Nephron (organoid): Measurements from ENCODE around the gene MTHFD1L.

Experiments used
- H3K27ac Mint-ChIP-seq, 3 experiments: 2 replicates each; pipeline ENCODE4 v1.8.0; 2020; ENCODE audit warnings: mixed read lengths in 3 of 3, mild to moderate bottlenecking in 2 of 3, moderate library complexity in 1 of 3
- H3K27me3 Mint-ChIP-seq: 2 replicates; pipeline ENCODE4 v1.8.0; 2021; ENCODE audit warnings: low read depth, mild to moderate bottlenecking, moderate library complexity, mixed read lengths
- H3K36me3 Mint-ChIP-seq: 2 replicates; pipeline ENCODE4 v1.8.0; 2020; ENCODE audit warnings: low read depth, mixed read lengths
- H3K4me1 Mint-ChIP-seq: 2 replicates; pipeline ENCODE4 v1.8.0; 2020; ENCODE audit warnings: mixed read lengths
- H3K4me3 Mint-ChIP-seq, 3 experiments: 2 replicates each; pipeline ENCODE4 v1.8.0; 2020; ENCODE audit warnings: mild to moderate bottlenecking in 3 of 3, mixed read lengths in 3 of 3, moderate library complexity in 2 of 3
- H3K9me3 Mint-ChIP-seq: 2 replicates; pipeline ENCODE4 v1.8.0; 2020; ENCODE audit warnings: mixed read lengths
- TF ChIP-seq, protein P1 (sequence below), 3 experiments: fragments of 200-600 bp; sonication (generic); IDR thresholded peaks; one replicate each; pipeline ENCODE4 v1.5.0; 2021; ENCODE audit warnings: antibody characterized with exemption in 3 of 3; ENCODE audit not compliant: unreplicated experiment in 3 of 3

Gene MTHFD1L

DNA sequence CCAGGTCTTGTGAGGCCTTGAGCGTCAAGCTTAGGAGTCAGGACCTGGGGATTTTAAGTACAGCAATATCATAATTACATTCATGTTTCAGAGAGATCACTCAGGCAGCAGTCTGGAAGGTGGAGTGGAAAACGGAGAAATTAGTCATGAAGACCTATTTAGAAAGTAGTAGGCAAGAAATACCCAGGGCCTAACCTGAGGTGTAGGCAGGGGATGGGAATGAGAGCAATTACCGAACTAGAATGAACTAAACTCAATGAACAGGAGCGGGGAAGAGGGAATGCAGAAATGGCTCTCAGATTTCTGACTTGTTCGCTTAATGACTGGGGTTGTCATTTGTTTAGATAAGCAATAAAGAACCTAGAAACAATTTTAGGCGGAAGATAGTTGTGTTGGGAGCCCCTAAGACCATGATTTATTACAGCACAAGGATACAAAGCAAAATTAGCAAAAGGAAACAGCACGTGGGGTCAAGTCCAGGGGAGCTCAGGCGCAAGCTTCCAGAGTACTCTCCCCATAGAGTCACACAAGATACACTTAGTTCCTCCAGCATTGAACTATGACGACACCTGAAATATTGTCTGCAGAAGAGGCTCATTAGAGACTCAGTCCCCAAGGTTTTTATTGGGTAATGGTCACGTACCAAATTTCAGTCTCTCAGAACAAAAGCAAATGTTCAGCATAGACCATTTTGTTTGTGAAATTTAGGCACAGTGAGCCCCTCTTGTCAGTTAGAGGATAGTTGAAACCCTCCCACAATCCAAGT lies 195.4 kb downstream of the MTHFD1L start:
- Mint-ChIP-seq H3K9me3 (no peaks in the 10 kb centered on the region), H3K36me3 (no peaks in the 10 kb centered on the region), H3K27ac (peak overlapping the region; percentile 92 to 96 (median 94)), H3K4me1 (peaks cover 61% of the 10 kb centered on the region), H3K4me3 (peak overlapping the region in 1 of 3 experiments; percentile 2), H3K27me3 (no peaks in the 10 kb centered on the region)
- TF ChIP-seq, protein P1, sequence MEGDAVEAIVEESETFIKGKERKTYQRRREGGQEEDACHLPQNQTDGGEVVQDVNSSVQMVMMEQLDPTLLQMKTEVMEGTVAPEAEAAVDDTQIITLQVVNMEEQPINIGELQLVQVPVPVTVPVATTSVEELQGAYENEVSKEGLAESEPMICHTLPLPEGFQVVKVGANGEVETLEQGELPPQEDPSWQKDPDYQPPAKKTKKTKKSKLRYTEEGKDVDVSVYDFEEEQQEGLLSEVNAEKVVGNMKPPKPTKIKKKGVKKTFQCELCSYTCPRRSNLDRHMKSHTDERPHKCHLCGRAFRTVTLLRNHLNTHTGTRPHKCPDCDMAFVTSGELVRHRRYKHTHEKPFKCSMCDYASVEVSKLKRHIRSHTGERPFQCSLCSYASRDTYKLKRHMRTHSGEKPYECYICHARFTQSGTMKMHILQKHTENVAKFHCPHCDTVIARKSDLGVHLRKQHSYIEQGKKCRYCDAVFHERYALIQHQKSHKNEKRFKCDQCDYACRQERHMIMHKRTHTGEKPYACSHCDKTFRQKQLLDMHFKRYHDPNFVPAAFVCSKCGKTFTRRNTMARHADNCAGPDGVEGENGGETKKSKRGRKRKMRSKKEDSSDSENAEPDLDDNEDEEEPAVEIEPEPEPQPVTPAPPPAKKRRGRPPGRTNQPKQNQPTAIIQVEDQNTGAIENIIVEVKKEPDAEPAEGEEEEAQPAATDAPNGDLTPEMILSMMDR (IDR thresholded peaks at IDR 0.05; ENCODE audit: unreplicated experiment in 3 of 3): no peak

DNA sequence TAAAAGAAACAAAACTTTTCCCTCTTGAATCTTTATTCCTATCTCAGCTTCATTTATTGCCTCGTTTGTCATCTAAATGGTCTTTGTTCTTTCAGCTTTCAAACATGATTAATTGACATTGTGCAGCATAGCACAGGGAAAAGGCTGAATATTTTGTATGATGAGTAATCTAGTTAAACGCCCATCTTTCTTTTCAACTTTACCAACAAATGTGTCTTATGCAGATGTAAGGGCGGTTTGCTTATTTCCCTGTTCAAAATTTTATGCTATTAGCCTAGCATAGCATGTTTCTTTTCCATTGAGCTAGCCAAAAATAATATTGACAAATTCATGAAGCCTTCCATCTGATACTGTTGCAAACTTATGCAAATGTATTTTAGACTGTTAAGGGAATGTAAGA lies 197.8 kb downstream of the MTHFD1L start:
- H3K9me3 Mint-ChIP-seq: no peaks in the 10 kb centered on the region

GRCh38 chr6:151063842-151064647 lies 198.5 kb downstream of the MTHFD1L start:
- peak overlapping the region in 1 of 3 experiments; percentile 34 for H3K4me3 Mint-ChIP-seq
- no peaks in the 10 kb centered on the region for H3K27me3 Mint-ChIP-seq

More for the DNA sequence above, 197.8 kb downstream of the MTHFD1L start:
- H3K27me3 Mint-ChIP-seq: no peaks in the 10 kb centered on the region
- H3K36me3 Mint-ChIP-seq: no peaks in the 10 kb centered on the region
- H3K4me1 Mint-ChIP-seq: peaks cover 62% of the 10 kb centered on the region
- H3K27ac Mint-ChIP-seq: peak overlapping the region; percentile 92 to 96 (median 94)
- H3K4me3 Mint-ChIP-seq: peak overlapping the region in 1 of 3 experiments; percentile 34
- TF ChIP-seq, protein P1 (IDR thresholded peaks at IDR 0.05; ENCODE audit: unreplicated experiment in 3 of 3): no peak

GRCh38 chr6:151065027-151065815 lies 199.7 kb downstream of the MTHFD1L start:
- Mint-ChIP-seq H3K4me1 (peaks cover 66% of the 10 kb centered on the region), H3K27ac (peak overlapping the region; percentile 85 to 88 (median 87)), H3K27me3 (no peaks in the 10 kb centered on the region), H3K36me3 (peaks cover 12% of the 10 kb centered on the region), H3K4me3 (no peak overlapping the region), H3K9me3 (no peaks in the 10 kb centered on the region)
- TF ChIP-seq, protein P1 (IDR thresholded peaks at IDR 0.05; ENCODE audit: unreplicated experiment in 3 of 3): no peak

More at GRCh38 chr6:151063842-151064647, 198.5 kb downstream of the MTHFD1L start:
- TF ChIP-seq, protein P1 (IDR thresholded peaks at IDR 0.05; ENCODE audit: unreplicated experiment in 3 of 3): no peak
- Mint-ChIP-seq H3K9me3 (no peaks in the 10 kb centered on the region), H3K4me1 (peaks cover 66% of the 10 kb centered on the region), H3K36me3 (no peaks in the 10 kb centered on the region), H3K27ac (peak overlapping the region; percentile 92 to 96 (median 94))

DNA sequence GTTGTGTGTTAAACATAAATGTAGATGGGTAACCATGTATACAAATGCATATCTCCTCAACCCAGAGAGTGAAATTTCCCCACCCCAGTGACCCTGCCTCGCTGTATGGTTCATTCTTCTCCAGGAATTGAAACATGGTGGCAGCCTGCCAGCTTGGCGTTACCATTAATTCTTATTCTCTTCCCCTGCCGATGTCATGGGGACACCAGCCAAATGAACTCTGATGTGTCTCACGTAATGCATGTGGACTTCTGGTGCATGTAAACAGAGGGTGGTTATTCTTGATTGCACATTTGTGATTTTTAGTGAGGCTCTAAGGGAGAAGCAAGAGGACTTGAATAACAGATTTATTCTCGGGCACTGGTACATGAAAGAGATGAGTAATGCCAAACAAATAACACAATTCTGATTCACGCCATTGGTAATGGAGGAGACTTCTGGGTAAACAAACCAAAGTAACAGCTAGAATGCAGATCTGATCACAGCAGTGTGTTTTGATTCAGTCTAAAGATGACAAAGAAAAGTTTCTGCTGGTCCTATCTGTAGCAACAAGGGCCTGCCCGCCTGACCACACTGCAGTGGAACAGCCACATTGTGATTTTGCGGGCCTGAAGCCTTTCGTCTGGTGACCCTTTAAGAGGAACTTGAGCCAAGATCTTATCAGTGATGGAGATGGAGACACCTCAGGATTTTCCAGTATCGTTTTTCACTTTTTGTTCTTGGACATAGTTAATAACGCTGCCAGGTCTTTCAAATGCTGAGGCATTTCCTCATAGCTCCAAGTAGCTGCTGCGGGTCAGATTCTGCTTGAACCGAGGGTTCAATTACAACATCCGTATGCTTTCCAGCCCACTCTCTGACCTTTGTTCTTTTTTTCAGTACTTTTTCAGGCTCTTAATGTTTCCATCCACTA lies 202.4 kb downstream of the MTHFD1L start:
- H3K4me3 Mint-ChIP-seq: no peak overlapping the region
- peak overlapping the region; percentile 92 to 96 (median 93) for H3K27ac Mint-ChIP-seq

More for the DNA sequence above, 202.4 kb downstream of the MTHFD1L start:
- Mint-ChIP-seq H3K9me3 (peaks cover 5% of the 10 kb centered on the region), H3K27me3 (no peaks in the 10 kb centered on the region), H3K36me3 (peaks cover 27% of the 10 kb centered on the region), H3K4me1 (peaks cover 60% of the 10 kb centered on the region)
- TF ChIP-seq, protein P1 (IDR thresholded peaks at IDR 0.05; ENCODE audit: unreplicated experiment in 3 of 3): no peak
